H9 (cell line): Measurements from ENCODE around the gene NOD1. TPM values are rescaled to one million over a fixed set of nuclear protein-coding genes. Genes with fewer than 3 reads are reported as not detected.

Experiments used
- DNase-seq: peaks from one replicate; pipeline ENCODE4 v3.0.0-alpha.2; 2017
- H2AFZ ChIP-seq: one replicate; pipeline ENCODE4 v1.6.1; 2013; ENCODE audit warnings: mild to moderate bottlenecking, low read length, control low read depth, moderate library complexity
- H2AK5ac ChIP-seq: 2 replicates; pipeline ENCODE4 v1.6.1; 2013; ENCODE audit warnings: low read length, control low read depth, mixed read lengths; ENCODE audit not compliant: insufficient read length
- H2BK120ac ChIP-seq: one replicate; pipeline ENCODE4 v1.6.1; 2013; ENCODE audit warnings: low read depth, mild to moderate bottlenecking, low read length, control low read depth, inconsistent platforms; ENCODE audit not compliant: poor library complexity, severe bottlenecking
- H2BK12ac ChIP-seq: 2 replicates; pipeline ENCODE4 v1.6.1; 2013; ENCODE audit warnings: low read length, control low read depth, mixed read lengths, low read depth; ENCODE audit not compliant: insufficient read length
- H2BK15ac ChIP-seq: 2 replicates; pipeline ENCODE4 v1.6.1; 2013; ENCODE audit warnings: low read depth, low read length, control low read depth
- H2BK20ac ChIP-seq: one replicate; pipeline ENCODE4 v1.6.1; 2013; ENCODE audit warnings: low read depth, mild to moderate bottlenecking, low read length, control low read depth, inconsistent platforms; ENCODE audit not compliant: poor library complexity, severe bottlenecking
- H2BK5ac ChIP-seq: 2 replicates; pipeline ENCODE4 v1.6.1; 2013; ENCODE audit warnings: low read length, control low read depth, mixed read lengths; ENCODE audit not compliant: insufficient read length
- H3K14ac ChIP-seq: 2 replicates; pipeline ENCODE4 v1.6.1; 2013; ENCODE audit warnings: low read length, control low read depth; ENCODE audit not compliant: insufficient read depth
- H3K18ac ChIP-seq: 2 replicates; pipeline ENCODE4 v1.6.1; 2013; ENCODE audit warnings: low read depth, mild to moderate bottlenecking, mixed read lengths, low read length, control low read depth; ENCODE audit not compliant: insufficient read length
- H3K23ac ChIP-seq: 2 replicates; pipeline ENCODE4 v1.6.1; 2013; ENCODE audit warnings: low read length, control low read depth, mixed read lengths, low read depth; ENCODE audit not compliant: insufficient read length
- H3K23me2 ChIP-seq: 2 replicates; pipeline ENCODE4 v1.6.1; 2013; ENCODE audit warnings: low read depth, mild to moderate bottlenecking, mixed read lengths, low read length, control low read depth; ENCODE audit not compliant: insufficient read length, poor library complexity, severe bottlenecking
- H3K27ac ChIP-seq: 2 replicates; pipeline ENCODE4 v1.5.1; 2013; ENCODE audit warnings: low read length, control low read depth, mixed read lengths, low read depth; ENCODE audit not compliant: insufficient read length
- H3K27me3 ChIP-seq: 2 replicates; pipeline ENCODE4 v1.6.1; 2013; ENCODE audit warnings: low read length, control low read depth, inconsistent platforms; ENCODE audit not compliant: insufficient read depth
- H3K4ac ChIP-seq: 2 replicates; pipeline ENCODE4 v1.6.1; 2013; ENCODE audit warnings: low read depth, mild to moderate bottlenecking, control low read depth, inconsistent platforms, low read length, moderate library complexity
- H3K4me1 ChIP-seq: 2 replicates; pipeline ENCODE4 v1.6.1; 2013; ENCODE audit warnings: low read length, control low read depth, inconsistent platforms; ENCODE audit not compliant: insufficient read depth
- H3K4me2 ChIP-seq: 2 replicates; pipeline ENCODE4 v1.6.1; 2013; ENCODE audit warnings: low read length, control low read depth, mixed read lengths; ENCODE audit not compliant: insufficient read length, insufficient read depth
- H3K56ac ChIP-seq: 2 replicates; pipeline ENCODE4 v1.6.1; 2013; ENCODE audit warnings: low read depth, mild to moderate bottlenecking, mixed read lengths, low read length, control low read depth; ENCODE audit not compliant: insufficient read length
- H3K79me1 ChIP-seq: 2 replicates; pipeline ENCODE4 v1.6.1; 2013; ENCODE audit warnings: low read depth, mild to moderate bottlenecking, moderate library complexity, low read length, control low read depth, inconsistent platforms; ENCODE audit not compliant: insufficient read depth, poor library complexity, severe bottlenecking
- H3K79me2 ChIP-seq: 2 replicates; pipeline ENCODE4 v1.6.1; 2013; ENCODE audit warnings: low read length, control low read depth, inconsistent platforms; ENCODE audit not compliant: insufficient read depth
- H3K9ac ChIP-seq: 2 replicates; pipeline ENCODE4 v1.6.1; 2013; ENCODE audit warnings: low read length, control low read depth, mixed read lengths; ENCODE audit not compliant: insufficient read length; ENCODE audit errors: extremely low read depth
- H3K9me3 ChIP-seq: one replicate; pipeline ENCODE4 v1.6.1; 2013; ENCODE audit warnings: low read depth, low read length, inconsistent platforms; ENCODE audit not compliant: control insufficient read depth
- H3T11ph ChIP-seq: one replicate; pipeline ENCODE4 v1.6.1; 2013; ENCODE audit warnings: mild to moderate bottlenecking, low read length, control low read depth, inconsistent platforms
- H4K20me1 ChIP-seq: one replicate; pipeline ENCODE4 v1.6.1; 2013; ENCODE audit not compliant: control insufficient read depth, insufficient read length, insufficient read depth
- H4K5ac ChIP-seq: 2 replicates; pipeline ENCODE4 v1.6.1; 2013; ENCODE audit warnings: low read depth, mild to moderate bottlenecking, mixed read lengths, low read length, control low read depth; ENCODE audit not compliant: insufficient read length
- H4K8ac ChIP-seq: replicated peaks from 2 replicates; pipeline ENCODE4 v1.6.1; 2013; ENCODE audit warnings: low read length, control low read depth, mixed read lengths, low read depth; ENCODE audit not compliant: insufficient read length
- H4K91ac ChIP-seq: 2 replicates; pipeline ENCODE4 v1.6.1; 2013; ENCODE audit warnings: low read depth, mild to moderate bottlenecking, moderate library complexity, mixed read lengths, low read length, control low read depth; ENCODE audit not compliant: insufficient read length
- H3K27ac Mint-ChIP-seq, 3 experiments: 2 replicates in 2 of 3; 3 replicates in 1 of 3; pipeline ENCODE4 v1.8.0; 2020 to 2021; ENCODE audit warnings: mixed read lengths in 3 of 3, mild to moderate bottlenecking in 1 of 3, moderate library complexity in 1 of 3
- H3K27me3 Mint-ChIP-seq: 2 replicates; pipeline ENCODE4 v1.8.0; 2021; ENCODE audit warnings: low read depth, mild to moderate bottlenecking, moderate library complexity, mixed read lengths
- H3K36me3 Mint-ChIP-seq, 3 experiments: 2 replicates in 2 of 3; 3 replicates in 1 of 3; pipeline ENCODE4 v1.8.0; 2020 to 2021; ENCODE audit warnings: low read depth in 3 of 3, mixed read lengths in 3 of 3; ENCODE audit not compliant: insufficient read depth in 1 of 3
- H3K4me1 Mint-ChIP-seq, 2 experiments: 2 replicates each; pipeline ENCODE4 v1.8.0; 2020; ENCODE audit warnings: mixed read lengths in 2 of 2
- H3K4me3 Mint-ChIP-seq, 2 experiments: 2 replicates in 1 of 2; 3 replicates in 1 of 2; pipeline ENCODE4 v1.8.0; 2020 to 2021; ENCODE audit warnings: mild to moderate bottlenecking in 2 of 2, mixed read lengths in 2 of 2, moderate library complexity in 1 of 2
- H3K9me3 Mint-ChIP-seq, 2 experiments: 2 replicates in 1 of 2; 3 replicates in 1 of 2; pipeline ENCODE4 v1.8.0; 2020; ENCODE audit warnings: mild to moderate bottlenecking in 2 of 2, mixed read lengths in 2 of 2, moderate library complexity in 1 of 2
- WGBS: extraction: QIAGEN DNeasy Blood & Tissue Kit; methylation state at CpG from one replicate; pipeline ENCODE4 v1.1.7; 2013; ENCODE audit warnings: missing lambda C conversion rate, low lambda C conversion rate, mixed read lengths; ENCODE audit not compliant: insufficient read length; ENCODE audit errors: extremely low coverage; 5-methylcytosine and 5-hydroxymethylcytosine counted together
- total RNA-seq: library from RNA; stranded (reverse); gene quantifications from 2 replicates; pipeline ENCODE4 v1.2.1, GENCODE V29; 2021
- TF ChIP-seq, protein P1 (sequence below): fragments of 200-600 bp; sonication (generic); conservative IDR thresholded peaks from 3 replicates; pipeline ENCODE4 v1.8.0; 2021; ENCODE audit warnings: antibody characterized with exemption, mild to moderate bottlenecking

Gene NOD1
- total RNA-seq, 1 experiment from 2014 or later, result 5.3 TPM

- H3K23ac ChIP-seq, result no peak overlapping the region
- H4K5ac ChIP-seq, result no peak overlapping the region
- TF ChIP-seq, protein P1, sequence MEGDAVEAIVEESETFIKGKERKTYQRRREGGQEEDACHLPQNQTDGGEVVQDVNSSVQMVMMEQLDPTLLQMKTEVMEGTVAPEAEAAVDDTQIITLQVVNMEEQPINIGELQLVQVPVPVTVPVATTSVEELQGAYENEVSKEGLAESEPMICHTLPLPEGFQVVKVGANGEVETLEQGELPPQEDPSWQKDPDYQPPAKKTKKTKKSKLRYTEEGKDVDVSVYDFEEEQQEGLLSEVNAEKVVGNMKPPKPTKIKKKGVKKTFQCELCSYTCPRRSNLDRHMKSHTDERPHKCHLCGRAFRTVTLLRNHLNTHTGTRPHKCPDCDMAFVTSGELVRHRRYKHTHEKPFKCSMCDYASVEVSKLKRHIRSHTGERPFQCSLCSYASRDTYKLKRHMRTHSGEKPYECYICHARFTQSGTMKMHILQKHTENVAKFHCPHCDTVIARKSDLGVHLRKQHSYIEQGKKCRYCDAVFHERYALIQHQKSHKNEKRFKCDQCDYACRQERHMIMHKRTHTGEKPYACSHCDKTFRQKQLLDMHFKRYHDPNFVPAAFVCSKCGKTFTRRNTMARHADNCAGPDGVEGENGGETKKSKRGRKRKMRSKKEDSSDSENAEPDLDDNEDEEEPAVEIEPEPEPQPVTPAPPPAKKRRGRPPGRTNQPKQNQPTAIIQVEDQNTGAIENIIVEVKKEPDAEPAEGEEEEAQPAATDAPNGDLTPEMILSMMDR, result no peak
- no peak overlapping the region for H3K14ac ChIP-seq
- H4K20me1 ChIP-seq, result no peaks in the 10 kb centered on the region
- no peaks in the 10 kb centered on the region; the same call in 1 of the 2 replicates for H3K27me3 Mint-ChIP-seq
- no peak overlapping the region for H3K18ac ChIP-seq
- H3K4me3 Mint-ChIP-seq, result no peak overlapping the region
- DNase-seq, result no peak
- H2BK20ac ChIP-seq, result no peak overlapping the region
- H3K36me3 Mint-ChIP-seq, result peaks cover 7 to 13% (median 12%) of the 10 kb centered on the region in 3 experiments
- H3T11ph ChIP-seq, result no peak overlapping the region
- no peak overlapping the region for H3K4ac ChIP-seq
- H3K27me3 ChIP-seq, result no peaks in the 10 kb centered on the region
- H3K4me1 ChIP-seq, result no peaks in the 10 kb centered on the region
- no peaks in the 10 kb centered on the region for H3K79me1 ChIP-seq
- peak overlapping the region in 1 of 3 experiments; percentile 31; a peak in 1 of 7 replicates for H3K27ac Mint-ChIP-seq
- H3K4me1 Mint-ChIP-seq, result peaks cover 2 to 3% of the 10 kb centered on the region in 2 experiments; a peak in 2 of 4 replicates
- no peak overlapping the region for H2BK5ac ChIP-seq
- no peak overlapping the region for H2AK5ac ChIP-seq
- no peak overlapping the region for H2AFZ ChIP-seq
- no peak overlapping the region for H4K91ac ChIP-seq
- H2BK15ac ChIP-seq, result no peak overlapping the region
- H3K9me3 Mint-ChIP-seq, result peaks cover 12 to 14% of the 10 kb centered on the region in 2 experiments
- no peak overlapping the region for H2BK120ac ChIP-seq
- no peak overlapping the region for H3K27ac ChIP-seq
- H3K9me3 ChIP-seq, result no peaks in the 10 kb centered on the region
- no CpG with 5 or more reads among the region's 7 CpGs for WGBS
- H4K8ac ChIP-seq, result no peak overlapping the region
- H3K56ac ChIP-seq, result no peak overlapping the region
- H3K4me2 ChIP-seq, result no peak overlapping the region
- no peaks in the 10 kb centered on the region for H3K23me2 ChIP-seq
- no peak overlapping the region for H3K9ac ChIP-seq
- H2BK12ac ChIP-seq, result no peak overlapping the region
- no peaks in the 10 kb centered on the region for H3K79me2 ChIP-seq
Measured at GRCh38 chr7:30413864-30414263, 64.7 kb downstream of the NOD1 start.
